GM23338 (cell line): ENCODE results near the gene DNAI2. TPM values are rescaled to one million over a fixed set of nuclear protein-coding genes. Genes with fewer than 3 reads are reported as not detected.

ENCODE experiments used
- ATAC-seq: fragments of 200-7000 bp; cut with Tn5 transposase; 3 replicates; pipeline ENCODE4 v1.9.1; 2020
- DNase-seq: peaks from one replicate; pipeline ENCODE4 v3.0.0-alpha.2; 2015; ENCODE audit warnings: low spot score
- H2AFZ ChIP-seq: fragments of 200-600 bp; sonication (generic); 2 replicates; pipeline ENCODE4 v1.8.0; 2016; ENCODE audit warnings: antibody characterized with exemption, mild to moderate bottlenecking, moderate library complexity
- H3F3A ChIP-seq: fragments of 200-600 bp; sonication (generic); replicated peaks from 2 replicates; pipeline ENCODE4 v1.8.0; 2017; ENCODE audit warnings: antibody characterized with exemption, mixed run types, low read depth
- H3K27ac ChIP-seq: fragments of 200-600 bp; sonication (generic); 2 replicates; pipeline ENCODE4 v1.6.1; 2016; ENCODE audit warnings: low read depth
- H3K27me3 ChIP-seq: fragments of 200-600 bp; sonication (generic); 2 replicates; pipeline ENCODE4 v1.8.0; 2016; ENCODE audit warnings: mild to moderate bottlenecking, mixed run types, moderate library complexity; ENCODE audit not compliant: insufficient read depth
- H3K36me3 ChIP-seq: fragments of 200-600 bp; sonication (generic); 2 replicates; pipeline ENCODE4 v1.8.0; 2016; ENCODE audit warnings: mild to moderate bottlenecking; ENCODE audit not compliant: insufficient read depth
- H3K4me1 ChIP-seq: fragments of 200-600 bp; sonication (generic); 2 replicates; pipeline ENCODE4 v1.8.0; 2016; ENCODE audit warnings: mild to moderate bottlenecking, moderate library complexity; ENCODE audit not compliant: insufficient read depth
- H3K4me2 ChIP-seq: fragments of 200-600 bp; sonication (generic); 2 replicates; pipeline ENCODE4 v1.7.1; 2017; ENCODE audit warnings: mixed run types
- H3K4me3 ChIP-seq: fragments of 200-600 bp; sonication (generic); 2 replicates; pipeline ENCODE4 v1.6.1; 2016; ENCODE audit warnings: mixed run types
- H3K79me2 ChIP-seq: fragments of 200-600 bp; sonication (generic); replicated peaks from 2 replicates; pipeline ENCODE4 v1.8.0; 2017; ENCODE audit warnings: mild to moderate bottlenecking; ENCODE audit not compliant: insufficient read depth
- H3K9me2 ChIP-seq: fragments of 200-600 bp; sonication (generic); 2 replicates; pipeline ENCODE4 v1.8.0; 2017; ENCODE audit not compliant: insufficient read depth
- H4K20me1 ChIP-seq: fragments of 200-600 bp; sonication (generic); replicated peaks from 2 replicates; pipeline ENCODE4 v1.8.0; 2017; ENCODE audit warnings: mild to moderate bottlenecking; ENCODE audit not compliant: insufficient read depth
- H3K27ac Mint-ChIP-seq: 2 replicates; pipeline ENCODE4 v1.8.0; 2020; ENCODE audit warnings: inconsistent platforms, mild to moderate bottlenecking, moderate library complexity, mixed read lengths
- H3K27me3 Mint-ChIP-seq: 3 replicates; pipeline ENCODE4 v1.8.0; 2022; ENCODE audit warnings: low read depth, mild to moderate bottlenecking, moderate library complexity, mixed read lengths, inconsistent platforms; ENCODE audit not compliant: insufficient read depth, poor library complexity
- H3K36me3 Mint-ChIP-seq: 3 replicates; pipeline ENCODE4 v1.8.0; 2021; ENCODE audit warnings: low read depth, mild to moderate bottlenecking, inconsistent platforms, moderate library complexity, mixed read lengths
- H3K4me1 Mint-ChIP-seq: 3 replicates; pipeline ENCODE4 v1.8.0; 2020; ENCODE audit warnings: mild to moderate bottlenecking, inconsistent platforms, mixed read lengths
- H3K4me3 Mint-ChIP-seq: 3 replicates; pipeline ENCODE4 v1.8.0; 2021; ENCODE audit warnings: moderate library complexity, mild to moderate bottlenecking, inconsistent platforms, mixed read lengths
- H3K9me3 Mint-ChIP-seq: 3 replicates; pipeline ENCODE4 v1.8.0; 2020; ENCODE audit warnings: moderate library complexity, mild to moderate bottlenecking, inconsistent platforms, mixed read lengths
- CREB1 ChIP-seq: fragments of 250-450 bp; sonication (Bioruptor Pico); IDR thresholded peaks from 2 replicates; pipeline ENCODE4 v1.5.0; 2020; ENCODE audit warnings: low read depth, mild to moderate bottlenecking, moderate library complexity
- CTCF ChIP-seq, 2 experiments: fragments of 200-600 bp in 1 of 2; sonication (generic) in 1 of 2; conservative IDR thresholded peaks; 2 replicates each; pipeline versions ENCODE4 v1.5.1 to v1.6.1; 2016 to 2017; ENCODE audit warnings: antibody characterized with exemption in 2 of 2, low read depth in 2 of 2, mild to moderate bottlenecking in 2 of 2, moderate library complexity in 1 of 2
- EZH2 ChIP-seq: fragments of 200-600 bp; sonication (generic); IDR thresholded peaks from one replicate; pipeline ENCODE4 v1.8.0; 2017; ENCODE audit warnings: antibody characterized with exemption, mild to moderate bottlenecking, low read depth; ENCODE audit not compliant: unreplicated experiment
- EZH2phosphoT487 ChIP-seq: fragments of 200-600 bp; sonication (generic); IDR thresholded peaks from one replicate; pipeline ENCODE4 v1.8.1; 2018; ENCODE audit warnings: antibody characterized with exemption; ENCODE audit not compliant: unreplicated experiment
- JUNB ChIP-seq: IDR thresholded peaks from one replicate; pipeline ENCODE4 v1.6.1; 2016; ENCODE audit warnings: antibody characterized with exemption; ENCODE audit not compliant: unreplicated experiment
- NANOG ChIP-seq: IDR thresholded peaks from 2 replicates; pipeline ENCODE4 v1.6.1; 2016; ENCODE audit warnings: antibody characterized with exemption, borderline replicate concordance
- POLR2AphosphoS5 ChIP-seq: IDR thresholded peaks from 2 replicates; pipeline ENCODE4 v1.6.1; 2016; ENCODE audit warnings: antibody characterized with exemption, low read depth
- REST ChIP-seq: IDR thresholded peaks from one replicate; pipeline ENCODE4 v1.6.1; 2018; ENCODE audit warnings: antibody characterized with exemption; ENCODE audit not compliant: unreplicated experiment
- STAT1 ChIP-seq: IDR thresholded peaks from one replicate; pipeline ENCODE4 v1.6.1; 2016; ENCODE audit warnings: antibody characterized with exemption; ENCODE audit not compliant: unreplicated experiment
- ZNF114 ChIP-seq: fragments of 250-450 bp; sonication (Bioruptor Pico); IDR thresholded peaks from 2 replicates; pipeline ENCODE4 v1.5.0; 2020; ENCODE audit warnings: mild to moderate bottlenecking, moderate library complexity
- ZNF331 ChIP-seq: fragments of 250-450 bp; sonication (Bioruptor Pico); IDR thresholded peaks from 2 replicates; pipeline ENCODE4 v1.5.0; 2020; ENCODE audit warnings: low read depth, mild to moderate bottlenecking, moderate library complexity
- polyA plus RNA-seq: library from polyadenylated mRNA; unstranded; fragments of >200 nt; fragmentation: Nextera tagmentation; extraction: Ambion mirVana; gene quantifications from 2 replicates; pipeline ENCODE4 v1.2.1, GENCODE V29; 2016
- total RNA-seq: library from RNA; depleted of rRNA; stranded (reverse); fragments of >200 nt; shearing (Covaris generic); gene quantifications from 2 replicates; pipeline ENCODE4 v1.2.3, GENCODE V29; 2014
- TF ChIP-seq, protein P1 (sequence below): IDR thresholded peaks from 2 replicates; pipeline ENCODE4 v1.6.1; 2016; ENCODE audit warnings: antibody characterized with exemption
- TF ChIP-seq, protein P2 (sequence below): fragments of 250-450 bp; sonication (Bioruptor Pico); IDR thresholded peaks from 2 replicates; pipeline ENCODE4 v1.5.0; 2020; ENCODE audit warnings: mild to moderate bottlenecking, moderate library complexity

The DNAI2 gene
- total and polyA plus RNA-seq, 2 experiments from 2014 or later, result 0.21 TPM; not detected in 1

- H3K36me3 Mint-ChIP-seq, result no peaks in the 10 kb centered on the region; the same call in 2 of the 3 replicates
- H3K27me3 ChIP-seq, result no peaks in the 10 kb centered on the region
- H3K79me2 ChIP-seq, result no peaks in the 10 kb centered on the region
- no peak overlapping the region for H3K4me2 ChIP-seq
- ATAC-seq, result no peak
- H3K27me3 Mint-ChIP-seq, result no peaks in the 10 kb centered on the region
- H3K4me1 ChIP-seq, result no peaks in the 10 kb centered on the region
- H3K4me3 Mint-ChIP-seq, result no peak overlapping the region
- no peaks in the 10 kb centered on the region; the same call in 2 of the 3 replicates for H3K9me3 Mint-ChIP-seq
- H3K27ac Mint-ChIP-seq, result no peak overlapping the region
- no peak for DNase-seq
- H3K4me3 ChIP-seq, result no peak overlapping the region
- no peaks in the 10 kb centered on the region for H3K9me2 ChIP-seq
- H3K27ac ChIP-seq, result no peak overlapping the region
- TF ChIP-seq, protein P1, sequence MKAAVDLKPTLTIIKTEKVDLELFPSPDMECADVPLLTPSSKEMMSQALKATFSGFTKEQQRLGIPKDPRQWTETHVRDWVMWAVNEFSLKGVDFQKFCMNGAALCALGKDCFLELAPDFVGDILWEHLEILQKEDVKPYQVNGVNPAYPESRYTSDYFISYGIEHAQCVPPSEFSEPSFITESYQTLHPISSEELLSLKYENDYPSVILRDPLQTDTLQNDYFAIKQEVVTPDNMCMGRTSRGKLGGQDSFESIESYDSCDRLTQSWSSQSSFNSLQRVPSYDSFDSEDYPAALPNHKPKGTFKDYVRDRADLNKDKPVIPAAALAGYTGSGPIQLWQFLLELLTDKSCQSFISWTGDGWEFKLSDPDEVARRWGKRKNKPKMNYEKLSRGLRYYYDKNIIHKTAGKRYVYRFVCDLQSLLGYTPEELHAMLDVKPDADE, result no peak
- TF ChIP-seq EZH2 (no peak), ZNF114 (no peak), EZH2phosphoT487 (no peak), CREB1 (no peak), POLR2AphosphoS5 (no peak), NANOG (no peak), REST (no peak), CTCF (conservative IDR thresholded peaks at IDR 0.05; ENCODE audit: low read depth in 2 of 2) (no peak), JUNB (no peak), STAT1 (no peak), ZNF331 (no peak)
- TF ChIP-seq, protein P2, sequence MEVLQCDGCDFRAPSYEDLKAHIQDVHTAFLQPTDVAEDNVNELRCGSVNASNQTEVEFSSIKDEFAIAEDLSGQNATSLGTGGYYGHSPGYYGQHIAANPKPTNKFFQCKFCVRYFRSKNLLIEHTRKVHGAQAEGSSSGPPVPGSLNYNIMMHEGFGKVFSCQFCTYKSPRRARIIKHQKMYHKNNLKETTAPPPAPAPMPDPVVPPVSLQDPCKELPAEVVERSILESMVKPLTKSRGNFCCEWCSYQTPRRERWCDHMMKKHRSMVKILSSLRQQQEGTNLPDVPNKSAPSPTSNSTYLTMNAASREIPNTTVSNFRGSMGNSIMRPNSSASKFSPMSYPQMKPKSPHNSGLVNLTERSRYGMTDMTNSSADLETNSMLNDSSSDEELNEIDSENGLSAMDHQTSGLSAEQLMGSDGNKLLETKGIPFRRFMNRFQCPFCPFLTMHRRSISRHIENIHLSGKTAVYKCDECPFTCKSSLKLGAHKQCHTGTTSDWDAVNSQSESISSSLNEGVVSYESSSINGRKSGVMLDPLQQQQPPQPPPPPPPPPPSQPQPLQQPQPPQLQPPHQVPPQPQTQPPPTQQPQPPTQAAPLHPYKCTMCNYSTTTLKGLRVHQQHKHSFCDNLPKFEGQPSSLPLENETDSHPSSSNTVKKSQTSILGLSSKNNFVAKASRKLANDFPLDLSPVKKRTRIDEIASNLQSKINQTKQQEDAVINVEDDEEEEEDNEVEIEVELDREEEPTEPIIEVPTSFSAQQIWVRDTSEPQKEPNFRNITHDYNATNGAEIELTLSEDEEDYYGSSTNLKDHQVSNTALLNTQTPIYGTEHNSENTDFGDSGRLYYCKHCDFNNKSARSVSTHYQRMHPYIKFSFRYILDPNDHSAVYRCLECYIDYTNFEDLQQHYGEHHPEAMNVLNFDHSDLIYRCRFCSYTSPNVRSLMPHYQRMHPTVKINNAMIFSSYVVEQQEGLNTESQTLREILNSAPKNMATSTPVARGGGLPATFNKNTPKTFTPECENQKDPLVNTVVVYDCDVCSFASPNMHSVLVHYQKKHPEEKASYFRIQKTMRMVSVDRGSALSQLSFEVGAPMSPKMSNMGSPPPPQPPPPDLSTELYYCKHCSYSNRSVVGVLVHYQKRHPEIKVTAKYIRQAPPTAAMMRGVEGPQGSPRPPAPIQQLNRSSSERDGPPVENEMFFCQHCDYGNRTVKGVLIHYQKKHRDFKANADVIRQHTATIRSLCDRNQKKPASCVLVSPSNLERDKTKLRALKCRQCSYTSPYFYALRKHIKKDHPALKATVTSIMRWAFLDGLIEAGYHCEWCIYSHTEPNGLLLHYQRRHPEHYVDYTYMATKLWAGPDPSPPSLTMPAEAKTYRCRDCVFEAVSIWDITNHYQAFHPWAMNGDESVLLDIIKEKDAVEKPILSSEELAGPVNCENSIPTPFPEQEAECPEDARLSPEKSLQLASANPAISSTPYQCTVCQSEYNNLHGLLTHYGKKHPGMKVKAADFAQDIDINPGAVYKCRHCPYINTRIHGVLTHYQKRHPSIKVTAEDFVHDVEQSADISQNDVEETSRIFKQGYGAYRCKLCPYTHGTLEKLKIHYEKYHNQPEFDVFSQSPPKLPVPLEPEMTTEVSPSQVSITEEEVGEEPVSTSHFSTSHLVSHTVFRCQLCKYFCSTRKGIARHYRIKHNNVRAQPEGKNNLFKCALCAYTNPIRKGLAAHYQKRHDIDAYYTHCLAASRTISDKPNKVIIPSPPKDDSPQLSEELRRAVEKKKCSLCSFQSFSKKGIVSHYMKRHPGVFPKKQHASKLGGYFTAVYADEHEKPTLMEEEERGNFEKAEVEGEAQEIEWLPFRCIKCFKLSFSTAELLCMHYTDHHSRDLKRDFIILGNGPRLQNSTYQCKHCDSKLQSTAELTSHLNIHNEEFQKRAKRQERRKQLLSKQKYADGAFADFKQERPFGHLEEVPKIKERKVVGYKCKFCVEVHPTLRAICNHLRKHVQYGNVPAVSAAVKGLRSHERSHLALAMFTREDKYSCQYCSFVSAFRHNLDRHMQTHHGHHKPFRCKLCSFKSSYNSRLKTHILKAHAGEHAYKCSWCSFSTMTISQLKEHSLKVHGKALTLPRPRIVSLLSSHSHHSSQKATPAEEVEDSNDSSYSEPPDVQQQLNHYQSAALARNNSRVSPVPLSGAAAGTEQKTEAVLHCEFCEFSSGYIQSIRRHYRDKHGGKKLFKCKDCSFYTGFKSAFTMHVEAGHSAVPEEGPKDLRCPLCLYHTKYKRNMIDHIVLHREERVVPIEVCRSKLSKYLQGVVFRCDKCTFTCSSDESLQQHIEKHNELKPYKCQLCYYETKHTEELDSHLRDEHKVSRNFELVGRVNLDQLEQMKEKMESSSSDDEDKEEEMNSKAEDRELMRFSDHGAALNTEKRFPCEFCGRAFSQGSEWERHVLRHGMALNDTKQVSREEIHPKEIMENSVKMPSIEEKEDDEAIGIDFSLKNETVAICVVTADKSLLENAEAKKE (CRISPR knock-in tag), result no peak
- H3K4me1 Mint-ChIP-seq, result peaks cover 2% of the 10 kb centered on the region; the same call in 1 of the 3 replicates
- no peaks in the 10 kb centered on the region for H4K20me1 ChIP-seq
- no peaks in the 10 kb centered on the region for H3F3A ChIP-seq
- H2AFZ ChIP-seq, result no peak overlapping the region
- no peaks in the 10 kb centered on the region for H3K36me3 ChIP-seq
These were observed 18.5 kb downstream of the DNAI2 start for GRCh38 chr17:74292495-74292894.
